ENCODE data around the gene CD109. TPM values are rescaled to one million over a fixed set of nuclear protein-coding genes. Genes with fewer than 3 reads are reported as not detected.

The CD109 gene
- total RNA-seq, 5 donors from 2014 or later (not counting 1 experiment from before 2014, with no cell fraction given) = 0.59 to 1.0 (median 0.68) TPM

Other genes starting within 250 kb of the CD109 start
- gene CGAS, start 243.9 kb upstream of the CD109 start, total RNA-seq = 10 to 100 TPM in 4 of 5 donors, 1 to 10 TPM in 1; 6.9 to 14.9 (median 12.8) TPM
- gene MTO1, start 234.5 kb upstream of the CD109 start, total RNA-seq = 10 to 100 TPM; 55.0 to 80.4 (median 59.3) TPM
- gene EEF1A1, start 175.2 kb upstream of the CD109 start, total RNA-seq = over 10,000 TPM; 14,142 to 15,123 (median 14,655) TPM
- gene SLC17A5, start 42.2 kb upstream of the CD109 start, total RNA-seq = 10 to 100 TPM in 1 of 5 donors, 1 to 10 TPM in 4; 6.4 to 15.0 (median 9.4) TPM